HG02885 (cell line): Measurements from ENCODE around the gene ARL5A.

Experiments used
- ATAC-seq: cut with Tn5 transposase; IDR thresholded peaks from one replicate; pipeline ENCODE4 v1.9.1; 2021; ENCODE audit warnings: mild to moderate bottlenecking; ENCODE audit not compliant: unreplicated experiment, poor library complexity

The ARL5A gene

GRCh38 chr2:151841047-151841424, 12.8 kb upstream of the ARL5A start:
- ATAC-seq = no peak

- ATAC-seq = peak; percentile 99
Measured at GRCh38 chr2:151840216-151841046, 12.2 kb upstream of the ARL5A start.

GRCh38 chr2:151837926-151838325, 9.7 kb upstream of the ARL5A start:
- ATAC-seq = no peak

- peak; percentile 80 for ATAC-seq
Measured at GRCh38 chr2:151833984-151834383, 5.8 kb upstream of the ARL5A start.

GRCh38 chr2:151830961-151831360, 2.7 kb upstream of the ARL5A start:
- no peak for ATAC-seq

- ATAC-seq = no peak
Measured at GRCh38 chr2:151828890-151829324, 686 bp upstream of the ARL5A start.

- ATAC-seq = peak; percentile 27
Measured at GRCh38 chr2:151827564-151828142, 568 bp downstream of the ARL5A start.

GRCh38 chr2:151826737-151827157, 1.5 kb downstream of the ARL5A start:
- no peak for ATAC-seq

- ATAC-seq = no peak
Measured at GRCh38 chr2:151824886-151825285, 3.3 kb downstream of the ARL5A start.

GRCh38 chr2:151823651-151824050, 4.6 kb downstream of the ARL5A start:
- no peak for ATAC-seq

- ATAC-seq = peak; percentile 72
Measured at GRCh38 chr2:151819920-151820319, 8.3 kb downstream of the ARL5A start.

- no peak for ATAC-seq
Measured at GRCh38 chr2:151817929-151818328, 10.3 kb downstream of the ARL5A start.

- no peak for ATAC-seq
Measured at GRCh38 chr2:151816843-151817242, 11.4 kb downstream of the ARL5A start.

GRCh38 chr2:151815821-151816489, 12.3 kb downstream of the ARL5A start:
- no peak for ATAC-seq

GRCh38 chr2:151810489-151810888, 17.7 kb downstream of the ARL5A start:
- no peak for ATAC-seq

- ATAC-seq = no peak
Measured at GRCh38 chr2:151809073-151809383, 19.2 kb downstream of the ARL5A start.

- ATAC-seq = no peak
Measured at GRCh38 chr2:151808258-151809072, 19.8 kb downstream of the ARL5A start.

- ATAC-seq = no peak
Measured at GRCh38 chr2:151805961-151806360, 22.3 kb downstream of the ARL5A start.

- ATAC-seq = no peak
Measured at GRCh38 chr2:151805343-151805742, 22.9 kb downstream of the ARL5A start.

- no peak for ATAC-seq
Measured at GRCh38 chr2:151803811-151804210, 24.4 kb downstream of the ARL5A start.

- no peak for ATAC-seq
Measured at GRCh38 chr2:151802315-151802714, 25.9 kb downstream of the ARL5A start.
